Fibroblast of lung (primary cell): ENCODE measurements around the gene ST6GALNAC3.

ENCODE experiments used
- EZH2 ChIP-seq: IDR thresholded peaks from 2 replicates; pipeline ENCODE4 v1.5.1; 2012; ENCODE audit warnings: low read length, control low read depth, mild to moderate bottlenecking; ENCODE audit errors: missing control alignments
- TF ChIP-seq, protein P1 (sequence below), 2 donors: IDR thresholded peaks in 1 of 2; conservative IDR thresholded peaks in 1 of 2; 1 replicate in 1 of 2; 2 replicates in 1 of 2; pipeline ENCODE4 v1.5.1; 2011 to 2012; ENCODE audit warnings: low read length in 2 of 2, control low read depth in 1 of 2, inconsistent platforms in 1 of 2, low read depth in 1 of 2, mild to moderate bottlenecking in 1 of 2

DNA sequence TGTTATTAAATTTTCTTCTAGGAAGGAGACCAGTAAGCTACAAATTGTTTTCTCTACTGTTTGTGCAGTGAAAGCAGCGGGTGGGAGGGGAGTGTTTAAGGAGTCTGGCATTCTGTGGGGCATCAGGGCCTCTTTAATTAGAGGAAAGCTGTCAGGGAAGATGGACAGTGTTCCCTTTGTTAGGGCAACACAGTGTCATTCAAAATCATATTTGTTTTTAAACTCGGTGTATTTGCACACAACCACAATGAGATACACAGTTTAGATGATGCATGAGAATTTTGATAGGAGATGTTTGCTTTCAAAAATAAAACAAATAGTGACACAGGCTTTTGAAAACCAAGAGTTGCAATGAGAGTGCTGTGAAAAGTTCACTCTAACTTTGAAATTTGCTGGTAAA is 15.1 kb upstream of the ST6GALNAC3 start:
- TF ChIP-seq, protein P1, sequence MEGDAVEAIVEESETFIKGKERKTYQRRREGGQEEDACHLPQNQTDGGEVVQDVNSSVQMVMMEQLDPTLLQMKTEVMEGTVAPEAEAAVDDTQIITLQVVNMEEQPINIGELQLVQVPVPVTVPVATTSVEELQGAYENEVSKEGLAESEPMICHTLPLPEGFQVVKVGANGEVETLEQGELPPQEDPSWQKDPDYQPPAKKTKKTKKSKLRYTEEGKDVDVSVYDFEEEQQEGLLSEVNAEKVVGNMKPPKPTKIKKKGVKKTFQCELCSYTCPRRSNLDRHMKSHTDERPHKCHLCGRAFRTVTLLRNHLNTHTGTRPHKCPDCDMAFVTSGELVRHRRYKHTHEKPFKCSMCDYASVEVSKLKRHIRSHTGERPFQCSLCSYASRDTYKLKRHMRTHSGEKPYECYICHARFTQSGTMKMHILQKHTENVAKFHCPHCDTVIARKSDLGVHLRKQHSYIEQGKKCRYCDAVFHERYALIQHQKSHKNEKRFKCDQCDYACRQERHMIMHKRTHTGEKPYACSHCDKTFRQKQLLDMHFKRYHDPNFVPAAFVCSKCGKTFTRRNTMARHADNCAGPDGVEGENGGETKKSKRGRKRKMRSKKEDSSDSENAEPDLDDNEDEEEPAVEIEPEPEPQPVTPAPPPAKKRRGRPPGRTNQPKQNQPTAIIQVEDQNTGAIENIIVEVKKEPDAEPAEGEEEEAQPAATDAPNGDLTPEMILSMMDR (conservative IDR thresholded peaks at IDR 0.05 in 1 of 2, IDR thresholded peaks at IDR 0.05 in 1 of 2; ENCODE audit: low read depth in 1 of 2, low read length in 2 of 2), result no peak
- no peak for TF ChIP-seq EZH2
